ENCODE results near the gene PROCA1. TPM values are rescaled to one million over a fixed set of nuclear protein-coding genes. Genes with fewer than 3 reads are reported as not detected.

Gene PROCA1
- total and polyA plus RNA-seq, 2 of the 8 experiments (the other 6 are each of a cell fraction or from before 2014, with no cell fraction given), result 21.2 to 26.3 TPM

- FAIRE-seq (no peak), DNase-seq (ENCODE audit: low read depth in 1 of 2, low spot score in 2 of 2) (no peak)
- Histone ChIP-seq H2AK5ac (ENCODE audit: low read depth, low read length) (no peak overlapping the region), H3K36me3 (ENCODE audit: control insufficient read depth in 2 of 4, insufficient read depth in 4 of 4, low read length in 3 of 4) (peaks cover 9 to 16% (median 12%) of the 10 kb centered on the region in 4 experiments; a peak in 7 of 8 replicates), H4K5ac (ENCODE audit: insufficient read length, low read depth, low read length) (no peak overlapping the region), H3K4ac (replicated peaks; ENCODE audit: insufficient read length, low read depth, low read length) (no peak overlapping the region), H3K4me3 (ENCODE audit: extremely low read depth in 1 of 4, insufficient read depth in 2 of 4, low read depth in 3 of 4, low read length in 4 of 4) (no peak overlapping the region), H2BK12ac (ENCODE audit: low read depth, low read length) (no peak overlapping the region), H3K4me1 (replicated peaks in 1 of 4; ENCODE audit: control insufficient read depth in 3 of 4, insufficient read depth in 4 of 4, low read length in 3 of 4) (peaks cover 0 to 2% (median 0%) of the 10 kb centered on the region in 4 experiments; a peak in 1 of 7 replicates), H2BK120ac (replicated peaks; ENCODE audit: low read depth, low read length) (no peak overlapping the region), H2BK5ac (ENCODE audit: low read depth, low read length) (no peak overlapping the region), H3K4me2 (ENCODE audit: insufficient read depth in 1 of 2, low read depth in 2 of 2, low read length in 2 of 2) (no peak overlapping the region), H3K79me1 (ENCODE audit: low read depth, low read length) (no peaks in the 10 kb centered on the region; the same call in 1 of the 2 replicates), H3K18ac (ENCODE audit: extremely low read depth, low read length) (no peak overlapping the region), H2BK15ac (ENCODE audit: low read length) (no peak overlapping the region), H3K14ac (ENCODE audit: insufficient read length) (no peak overlapping the region), H4K20me1 (replicated peaks in 1 of 2; ENCODE audit: control insufficient read depth in 1 of 2, insufficient read depth in 2 of 2, low read length in 2 of 2) (peaks cover 0 to 5% of the 10 kb centered on the region in 2 experiments), H2BK20ac (ENCODE audit: low read length) (no peak overlapping the region), H3K23me2 (ENCODE audit: low read depth, low read length) (peaks cover 3% of the 10 kb centered on the region; the same call in 1 of the 2 replicates), H4K91ac (replicated peaks; ENCODE audit: insufficient read length, low read length) (no peak overlapping the region), H3K27ac (ENCODE audit: low read depth, low read length) (no peak overlapping the region), H3K27me3 (replicated peaks in 1 of 4; ENCODE audit: control insufficient read depth in 3 of 4, extremely low read depth in 1 of 4, insufficient read depth in 3 of 4, low read length in 3 of 4) (no peaks in the 10 kb centered on the region), H3K9me3 (ENCODE audit: insufficient read depth in 2 of 2, low read depth in 1 of 2, low read length in 1 of 2) (no peaks in the 10 kb centered on the region), H3K23ac (ENCODE audit: insufficient read length) (no peak overlapping the region), H3K9ac (replicated peaks in 1 of 4; ENCODE audit: extremely low read depth in 1 of 4, low read depth in 3 of 4, low read length in 3 of 4) (no peak overlapping the region), H3K79me2 (ENCODE audit: control insufficient read depth in 1 of 2, insufficient read depth in 2 of 2, low read length in 2 of 2) (no peaks in the 10 kb centered on the region), H4K8ac (ENCODE audit: extremely low read depth, insufficient read depth, low read length) (no peak overlapping the region), H2AFZ (ENCODE audit: low read length) (no peak overlapping the region), H3K56ac (replicated peaks; ENCODE audit: insufficient read length, low read depth, low read length) (no peak overlapping the region)
- POLR2A ChIA-PET (ENCODE audit: partially characterized antibody), result interaction anchor here (9.2 to 15.3 kb wide), 2 partner anchors 12 to 15 kb away, joined by 134 to 813 read pairs; partner anchors contain the start of genes NEK8, RPL23A and TLCD1
- WGBS, 2 experiments (ENCODE audit: extremely low coverage in 1 of 2, insufficient coverage in 1 of 2, insufficient read length in 1 of 2, insufficient replicate concordance in 2 of 2, low coverage in 1 of 2, low lambda C conversion rate in 2 of 2, missing lambda C conversion rate in 1 of 2), result 89 to 100% methylated on average over 1 to 10 of the region's 10 CpGs
- CTCF ChIA-PET (ENCODE audit: partially characterized antibody), result interaction anchor here (1.5 to 5.6 kb wide), 2 partner anchors 11 kb away, joined by 9 to 70 read pairs; partner anchors contain the start of genes NEK8 and TLCD1
- TF ChIP-seq JUND (IDR thresholded peaks at IDR 0.05; ENCODE audit: low read length) (no peak), JUN (IDR thresholded peaks at IDR 0.05; ENCODE audit: low read depth, low read length) (no peak), USF2 (IDR thresholded peaks at IDR 0.05; ENCODE audit: low read length) (no peak), RAD21 (IDR thresholded peaks at IDR 0.05 in 1 of 2, conservative IDR thresholded peaks at IDR 0.05 in 1 of 2; ENCODE audit: low read depth in 2 of 2, low read length in 2 of 2) (no peak), BACH1 (IDR thresholded peaks at IDR 0.05; ENCODE audit: low read length) (no peak), ATF3 (IDR thresholded peaks at IDR 0.05; ENCODE audit: insufficient read depth, low read depth, low read length) (no peak), CHD1 (IDR thresholded peaks at IDR 0.05; ENCODE audit: low read depth, low read length) (no peak), TAF1 (IDR thresholded peaks at IDR 0.05; ENCODE audit: low read depth, low read length) (no peak), KDM1A (IDR thresholded peaks at IDR 0.05; ENCODE audit: borderline replicate concordance, low read length) (no peak), SUZ12 (IDR thresholded peaks at IDR 0.05; ENCODE audit: low read length) (no peak), POLR2A (IDR thresholded peaks at IDR 0.05; ENCODE audit: control extremely low read depth in 1 of 2, low read depth in 2 of 2, low read length in 2 of 2) (no peak)
Measured at GRCh38 chr17:28738680-28739384, 27.1 kb upstream of the PROCA1 start.
